ENCODE measurements around the gene HSPA4. TPM values are rescaled to one million over a fixed set of nuclear protein-coding genes. Genes with fewer than 3 reads are reported as not detected.
"Not testable (repeated sequence)": the region's sequence is repeated elsewhere in the genome, so short reads cannot be mapped to it uniquely, and the experiment has no call there.

The HSPA4 gene
- total RNA-seq, 1 donor from 2014 or later = 123 TPM

GRCh38 chr5:133051061-133051541 is 712 bp upstream of the HSPA4 start:
- DNase-seq = no peak

GRCh38 chr5:133052317-133053175 is 733 bp downstream of the HSPA4 start:
- DNase-seq = peak; percentile 77

DNA sequence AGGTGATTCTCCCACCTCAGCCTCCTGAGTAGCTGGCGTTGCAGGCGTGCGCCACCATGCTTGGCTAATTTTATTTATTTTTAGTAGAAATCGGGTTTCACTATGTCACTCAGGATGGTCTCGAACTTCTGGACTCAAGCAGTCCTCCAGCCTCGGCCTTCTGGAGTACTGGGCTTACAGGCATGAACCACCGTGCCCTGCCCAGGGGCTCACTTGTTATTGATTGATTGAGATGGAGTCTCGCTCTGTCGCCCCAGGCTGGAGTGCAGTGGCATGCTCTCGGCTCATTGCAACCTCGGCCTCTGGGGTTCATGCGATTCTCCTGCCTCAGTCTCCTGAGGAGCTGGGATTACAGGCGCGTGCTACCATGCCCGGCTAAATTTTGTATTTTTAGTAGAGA is 1.6 kb downstream of the HSPA4 start:
- DNase-seq = no peak

- DNase-seq = no peak
Measured at GRCh38 chr5:133054697-133055471, 3.1 kb downstream of the HSPA4 start.

DNA sequence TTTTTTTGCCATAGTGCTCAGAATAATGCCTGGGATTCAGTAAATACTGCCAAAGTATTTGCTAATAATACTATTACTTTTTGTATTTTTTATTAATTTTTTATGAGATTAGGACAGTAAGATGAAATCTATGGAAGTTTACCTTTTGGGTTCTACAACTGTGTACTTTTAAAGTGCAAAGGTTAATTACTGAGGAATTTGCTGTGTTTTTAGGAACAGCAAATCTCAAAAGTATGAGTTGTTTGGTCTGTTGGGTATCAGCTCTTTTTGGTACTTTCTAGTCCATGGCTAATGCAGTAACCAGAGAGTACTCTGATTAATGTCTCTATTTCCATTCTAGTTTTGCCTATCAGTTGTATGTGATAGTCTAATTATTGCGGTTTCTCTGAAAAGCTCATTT is 5.1 kb downstream of the HSPA4 start:
- no peak for DNase-seq

GRCh38 chr5:133059621-133060020 is 7.8 kb downstream of the HSPA4 start:
- no peak for DNase-seq

DNA sequence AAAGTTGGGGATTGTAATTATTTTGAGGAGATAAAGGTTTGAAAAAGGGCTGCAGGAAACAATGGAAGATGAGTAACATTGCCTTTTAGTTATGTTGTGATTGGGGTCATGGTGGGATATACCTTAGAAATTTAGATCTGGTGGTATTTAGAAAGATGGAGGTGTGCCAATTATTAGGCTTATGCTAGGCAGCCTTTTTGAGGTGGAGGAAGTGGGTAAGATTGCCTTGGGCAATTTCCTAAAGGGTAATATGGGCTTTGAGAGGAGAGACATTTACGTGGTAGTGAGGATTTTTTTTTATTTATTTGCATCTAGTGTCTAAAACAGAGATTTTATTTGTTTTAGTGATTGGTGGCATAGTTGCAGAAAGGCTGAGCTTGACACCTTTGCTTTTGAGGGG is 10.5 kb downstream of the HSPA4 start:
- DNase-seq = no peak

GRCh38 chr5:133063965-133064364 is 12.2 kb downstream of the HSPA4 start:
- no peak for DNase-seq

- no peak for DNase-seq
Measured at GRCh38 chr5:133065471-133065870, 13.7 kb downstream of the HSPA4 start.

DNA sequence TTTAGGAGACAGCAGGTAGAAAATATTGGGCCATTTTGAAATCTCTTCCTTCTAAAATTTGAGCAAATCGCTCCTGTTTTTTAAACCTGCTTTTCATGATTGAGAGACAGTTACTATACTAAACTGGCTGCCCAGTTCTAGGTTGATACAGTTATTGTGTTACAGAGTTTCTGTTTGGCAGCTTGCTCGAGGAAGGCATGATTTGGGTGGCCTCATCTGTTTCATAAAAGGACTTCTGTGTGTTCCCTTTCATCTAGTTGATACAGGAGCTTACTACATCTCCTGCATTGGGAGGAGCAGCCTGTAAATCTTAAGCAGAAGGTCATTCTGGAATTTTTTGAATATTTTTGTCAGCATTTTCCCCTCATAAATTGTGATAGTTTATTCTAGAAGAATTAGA is 14.2 kb downstream of the HSPA4 start:
- DNase-seq = no peak

GRCh38 chr5:133072021-133072420 is 20.2 kb downstream of the HSPA4 start:
- DNase-seq = no peak

GRCh38 chr5:133075572-133076536 is 24.0 kb downstream of the HSPA4 start:
- no peak for DNase-seq

GRCh38 chr5:133079048-133079447 is 27.2 kb downstream of the HSPA4 start:
- DNase-seq = no peak

DNA sequence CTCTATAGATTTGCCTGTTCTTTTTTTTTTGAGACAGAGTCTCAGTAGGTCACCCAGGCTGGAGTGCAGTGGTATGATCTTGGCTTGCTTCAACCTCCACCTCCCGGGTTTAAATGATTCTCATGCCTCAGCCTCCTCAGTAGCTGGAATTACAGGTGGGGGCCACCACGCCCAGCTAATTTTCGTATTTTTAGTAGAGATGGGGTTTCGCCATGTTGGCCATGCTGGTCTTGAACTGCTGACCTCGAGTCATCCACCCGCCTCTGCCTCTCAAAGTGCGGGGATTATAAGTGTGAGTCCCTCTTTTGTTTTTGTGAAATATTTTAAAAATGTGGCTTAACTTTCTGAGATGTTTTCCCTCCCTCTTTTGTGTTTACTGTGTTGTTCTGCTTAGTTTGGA is 29.2 kb downstream of the HSPA4 start:
- DNase-seq = no peak

- no peak for DNase-seq
Measured at GRCh38 chr5:133081703-133082102, 29.9 kb downstream of the HSPA4 start.

DNA sequence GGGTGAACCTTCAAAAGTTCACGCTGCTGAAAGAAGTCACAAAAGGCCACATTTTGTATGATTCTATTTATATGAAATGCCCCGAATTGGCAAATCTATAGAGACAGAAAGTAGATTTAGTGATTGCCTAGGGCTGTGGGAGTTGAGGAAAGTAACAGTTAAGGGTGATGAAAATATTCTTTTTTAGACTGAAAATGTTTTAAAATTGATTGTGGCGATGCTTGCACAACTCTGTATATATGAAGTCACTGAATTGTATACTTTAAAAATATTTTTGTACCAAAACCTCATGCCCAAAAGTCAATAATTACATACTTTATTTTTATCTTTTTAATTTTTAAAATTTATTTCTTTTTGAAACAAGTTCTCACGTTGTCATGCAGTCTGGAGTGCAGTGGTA is 30.3 kb downstream of the HSPA4 start:
- DNase-seq = no peak

GRCh38 chr5:133083901-133084300 is 32.1 kb downstream of the HSPA4 start:
- DNase-seq = no peak

- not testable (repeated sequence) for DNase-seq
Measured at GRCh38 chr5:133085171-133085570, 33.4 kb downstream of the HSPA4 start.

- DNase-seq = no peak
Measured at GRCh38 chr5:133086366-133086875, 34.6 kb downstream of the HSPA4 start.

- no peak for DNase-seq
Measured at GRCh38 chr5:133088064-133088463, 36.3 kb downstream of the HSPA4 start.

- DNase-seq = no peak
Measured at GRCh38 chr5:133091034-133091433, 39.2 kb downstream of the HSPA4 start.

DNA sequence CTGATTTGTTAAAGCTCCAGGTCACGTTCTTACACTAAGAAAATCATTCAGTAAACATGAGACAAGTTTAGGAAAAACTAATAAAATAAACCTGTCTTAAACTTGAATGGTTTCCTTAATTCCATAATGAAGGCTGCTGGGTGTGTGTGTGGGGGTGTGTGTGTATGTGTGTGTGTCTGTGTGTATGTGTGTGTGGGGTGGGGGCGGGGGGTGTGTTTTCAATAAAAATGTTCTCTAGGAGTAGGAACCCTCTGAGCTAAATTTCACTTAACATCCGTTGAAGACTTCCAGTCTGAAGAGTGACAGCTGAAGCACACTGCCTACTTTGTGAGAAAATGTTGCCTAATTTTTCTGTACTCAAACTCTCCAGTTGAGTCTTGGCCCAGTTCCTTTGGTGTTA is 54.5 kb downstream of the HSPA4 start:
- DNase-seq = no peak

Data from dermis blood vessel endothelial cell (primary cell).